Dendritic cell treated with granulocyte-macrophage colony-stimulating factor and Interleukin-4, amounts not matched to agents 40 ng/mL and 50 ng/mL, for 4 days (primary cell): ENCODE measurements around the gene SCOC.

Experiments
- H3K27ac Mint-ChIP-seq: one replicate; pipeline ENCODE4 v1.8.0; 2022; ENCODE audit warnings: mild to moderate bottlenecking, mixed read lengths
- H3K27me3 Mint-ChIP-seq: one replicate; pipeline ENCODE4 v1.8.0; 2022; ENCODE audit warnings: mild to moderate bottlenecking, mixed read lengths
- H3K36me3 Mint-ChIP-seq: one replicate; pipeline ENCODE4 v1.8.0; 2022; ENCODE audit warnings: low read depth, mixed read lengths
- H3K4me1 Mint-ChIP-seq: one replicate; pipeline ENCODE4 v1.8.0; 2022; ENCODE audit warnings: low read depth, mixed read lengths
- H3K4me3 Mint-ChIP-seq: one replicate; pipeline ENCODE4 v1.8.0; 2022; ENCODE audit warnings: mild to moderate bottlenecking, moderate library complexity, mixed read lengths
- H3K9me3 Mint-ChIP-seq: one replicate; pipeline ENCODE4 v1.8.0; 2022; ENCODE audit warnings: mixed read lengths
- intact Hi-C: fragments of 100-400 bp; cut with micrococcal nuclease; formaldehyde crosslinking; loops from one replicate; pipeline ENCODE4 v1.15.0; 2022

The SCOC gene

DNA sequence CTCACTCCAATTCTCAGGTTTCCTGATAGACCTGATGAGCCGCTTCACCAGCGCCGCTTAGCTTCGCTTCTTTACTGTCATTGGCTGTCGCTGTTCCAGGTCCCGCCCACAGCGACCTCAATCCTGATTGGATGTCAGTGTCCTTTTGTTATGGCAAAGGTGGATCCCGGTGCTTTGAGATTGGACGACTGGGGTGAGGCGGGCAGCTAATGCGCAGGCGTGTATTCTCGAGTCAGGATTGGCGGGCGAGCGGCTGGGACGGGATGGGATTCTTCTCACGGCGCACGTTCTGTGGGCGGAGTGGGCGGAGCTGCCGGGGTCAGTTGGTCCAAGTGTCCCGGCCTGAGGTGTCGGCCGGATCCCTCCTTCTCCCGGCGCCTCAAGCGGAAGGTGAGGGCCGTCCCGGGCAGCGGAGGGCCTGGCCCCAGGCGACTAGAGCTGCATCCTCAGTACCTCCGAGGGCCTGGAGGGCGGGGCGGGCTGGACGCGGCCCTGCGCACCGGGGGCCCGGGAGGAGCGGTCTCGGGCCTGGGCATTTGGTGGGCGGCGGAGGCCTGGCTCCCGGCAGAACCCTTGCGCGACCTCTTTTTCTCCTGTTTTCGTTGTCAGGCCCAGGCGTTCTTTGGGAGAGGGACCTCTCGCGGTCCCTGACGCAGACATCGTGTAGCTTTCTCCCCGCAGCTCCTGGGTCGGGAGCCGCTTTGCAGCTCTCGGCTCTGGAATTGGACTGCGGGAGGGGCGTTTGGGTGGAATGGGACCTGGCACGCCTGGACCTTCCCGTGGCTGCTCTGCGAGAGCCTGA lies at the start of gene SCOC:
Gene SCOC (plus strand): TSS at position 319 of the 802 bp plus-strand sequence. CDS start 5,525 bp downstream, outside the sequence.
- no peaks in the 10 kb centered on the region for H3K27me3 Mint-ChIP-seq
- peaks cover 30% of the 10 kb centered on the region for H3K4me1 Mint-ChIP-seq
- H3K9me3 Mint-ChIP-seq: no peaks in the 10 kb centered on the region
- no peak within 1 kb of the TSS for H3K4me3 Mint-ChIP-seq
- H3K27ac Mint-ChIP-seq: no peak within 1 kb of the TSS
- intact Hi-C loops: loop anchor here (1.0 kb wide), 1 partner anchor 151 kb away; the partner anchor contains the start of gene ELMOD2
- H3K36me3 Mint-ChIP-seq: no peaks in the 10 kb centered on the region

GRCh38 chr4:140326395-140326993 lies 47.0 kb upstream of the SCOC start:
- peaks cover 2% of the 10 kb centered on the region for H3K27me3 Mint-ChIP-seq
- no peak overlapping the region for H3K27ac Mint-ChIP-seq
- H3K36me3 Mint-ChIP-seq: no peaks in the 10 kb centered on the region
- intact Hi-C loops: loop anchor here (10.0 kb wide), 1 partner anchor 312 kb away; no protein-coding TSS in a partner anchor
- peaks cover 9% of the 10 kb centered on the region for H3K4me1 Mint-ChIP-seq
- no peak overlapping the region for H3K4me3 Mint-ChIP-seq
- no peaks in the 10 kb centered on the region for H3K9me3 Mint-ChIP-seq

- peaks cover 2% of the 10 kb centered on the region for H3K27me3 Mint-ChIP-seq
- no peaks in the 10 kb centered on the region for H3K9me3 Mint-ChIP-seq
- intact Hi-C loops: no loop called here
- no peak overlapping the region for H3K27ac Mint-ChIP-seq
- no peak overlapping the region for H3K4me3 Mint-ChIP-seq
- H3K36me3 Mint-ChIP-seq: no peaks in the 10 kb centered on the region
- H3K4me1 Mint-ChIP-seq: peaks cover 10% of the 10 kb centered on the region
These were observed 43.0 kb upstream of the SCOC start for GRCh38 chr4:140330311-140330900.

- Mint-ChIP-seq H3K4me1 (peaks cover 10% of the 10 kb centered on the region), H3K27me3 (peaks cover 2% of the 10 kb centered on the region), H3K27ac (no peak overlapping the region), H3K36me3 (no peaks in the 10 kb centered on the region), H3K9me3 (no peaks in the 10 kb centered on the region), H3K4me3 (peak overlapping the region; percentile 11)
- intact Hi-C loops: no loop called here
These were observed 42.2 kb upstream of the SCOC start for GRCh38 chr4:140331245-140331644.

GRCh38 chr4:140331876-140332275 lies 41.6 kb upstream of the SCOC start:
- Mint-ChIP-seq H3K4me1 (peaks cover 10% of the 10 kb centered on the region), H3K9me3 (no peaks in the 10 kb centered on the region), H3K36me3 (no peaks in the 10 kb centered on the region), H3K27ac (no peak overlapping the region), H3K27me3 (peaks cover 2% of the 10 kb centered on the region), H3K4me3 (no peak overlapping the region)
- intact Hi-C loops: no loop called here

DNA sequence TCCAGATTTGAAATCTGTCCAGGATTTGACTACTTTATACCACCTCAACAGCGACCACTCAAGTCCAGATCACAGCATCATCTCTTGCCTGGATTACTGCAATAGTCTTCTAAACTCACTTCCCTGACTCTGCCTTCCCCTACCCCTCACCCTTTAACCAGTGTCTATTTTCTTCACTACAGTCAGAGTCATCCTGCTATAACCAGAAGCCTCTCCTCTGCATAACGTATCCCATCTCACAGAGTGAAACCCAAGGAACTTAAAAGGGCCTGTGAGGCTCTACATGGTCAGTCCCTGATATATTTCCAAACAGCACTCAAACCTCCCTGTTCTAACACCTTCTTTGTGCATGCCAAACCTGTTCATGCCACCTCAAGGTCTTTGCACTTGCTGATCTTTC lies 40.7 kb upstream of the SCOC start:
- H3K27me3 Mint-ChIP-seq: peaks cover 2% of the 10 kb centered on the region
- peaks cover 10% of the 10 kb centered on the region for H3K4me1 Mint-ChIP-seq
- intact Hi-C loops: no loop called here
- no peaks in the 10 kb centered on the region for H3K36me3 Mint-ChIP-seq
- no peaks in the 10 kb centered on the region for H3K9me3 Mint-ChIP-seq
- no peak overlapping the region for H3K27ac Mint-ChIP-seq
- H3K4me3 Mint-ChIP-seq: no peak overlapping the region

DNA sequence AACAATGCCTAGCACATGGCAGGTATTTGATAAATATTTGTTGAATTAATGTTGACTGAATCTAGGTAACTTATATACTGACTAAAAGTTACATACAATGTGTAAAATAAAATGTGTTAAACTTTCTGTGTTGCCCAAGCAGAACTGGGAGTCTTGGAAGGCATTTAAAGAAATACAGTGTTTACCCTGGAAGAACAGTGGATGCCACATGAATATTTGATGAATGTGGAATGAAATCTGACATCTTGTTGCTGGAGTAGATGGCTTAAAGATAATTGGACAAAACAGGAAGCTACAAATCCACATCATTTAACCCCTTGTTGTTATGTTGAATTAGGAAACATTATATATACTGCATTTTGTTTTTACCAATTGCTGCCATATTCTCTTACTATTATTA lies 39.9 kb upstream of the SCOC start:
- no peaks in the 10 kb centered on the region for H3K9me3 Mint-ChIP-seq
- peaks cover 2% of the 10 kb centered on the region for H3K27me3 Mint-ChIP-seq
- H3K36me3 Mint-ChIP-seq: no peaks in the 10 kb centered on the region
- peaks cover 10% of the 10 kb centered on the region for H3K4me1 Mint-ChIP-seq
- no peak overlapping the region for H3K4me3 Mint-ChIP-seq
- H3K27ac Mint-ChIP-seq: no peak overlapping the region
- intact Hi-C loops: no loop called here

- Mint-ChIP-seq H3K27me3 (no peaks in the 10 kb centered on the region), H3K36me3 (no peaks in the 10 kb centered on the region), H3K27ac (no peak overlapping the region), H3K4me3 (no peak overlapping the region), H3K4me1 (peaks cover 10% of the 10 kb centered on the region), H3K9me3 (no peaks in the 10 kb centered on the region)
- intact Hi-C loops: no loop called here
These were observed 38.4 kb upstream of the SCOC start for GRCh38 chr4:140335076-140335475.

- H3K4me1 Mint-ChIP-seq: peaks cover 3% of the 10 kb centered on the region
- no peaks in the 10 kb centered on the region for H3K27me3 Mint-ChIP-seq
- H3K4me3 Mint-ChIP-seq: no peak overlapping the region
- H3K27ac Mint-ChIP-seq: no peak overlapping the region
- intact Hi-C loops: no loop called here
- no peaks in the 10 kb centered on the region for H3K9me3 Mint-ChIP-seq
- no peaks in the 10 kb centered on the region for H3K36me3 Mint-ChIP-seq
These were observed 36.7 kb upstream of the SCOC start for GRCh38 chr4:140336730-140337129.

DNA sequence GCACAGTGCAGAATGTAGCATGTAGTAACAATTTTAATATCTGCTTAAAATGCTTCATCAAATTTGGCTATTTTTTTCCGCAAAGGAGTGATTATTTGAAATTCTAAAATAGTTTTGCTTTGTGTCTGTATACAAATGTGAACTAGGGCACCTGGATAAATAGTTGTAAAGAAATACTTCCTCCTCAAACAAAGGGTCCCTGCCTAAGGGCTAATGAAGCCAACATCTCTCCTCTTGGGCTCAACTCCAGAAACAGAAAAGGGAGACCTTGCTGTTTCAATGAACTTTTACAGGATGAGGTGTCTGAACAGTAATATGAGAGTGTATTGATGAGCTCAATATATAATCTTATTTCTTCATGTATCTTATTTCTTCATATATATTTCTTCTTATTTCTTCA lies 30.8 kb upstream of the SCOC start:
- no peaks in the 10 kb centered on the region for H3K9me3 Mint-ChIP-seq
- intact Hi-C loops: no loop called here
- no peak overlapping the region for H3K4me3 Mint-ChIP-seq
- peaks cover 5% of the 10 kb centered on the region for H3K4me1 Mint-ChIP-seq
- no peaks in the 10 kb centered on the region for H3K36me3 Mint-ChIP-seq
- H3K27me3 Mint-ChIP-seq: peaks cover 4% of the 10 kb centered on the region
- H3K27ac Mint-ChIP-seq: no peak overlapping the region

GRCh38 chr4:140343303-140343702 lies 30.1 kb upstream of the SCOC start:
- H3K36me3 Mint-ChIP-seq: no peaks in the 10 kb centered on the region
- H3K27me3 Mint-ChIP-seq: peaks cover 4% of the 10 kb centered on the region
- intact Hi-C loops: no loop called here
- H3K9me3 Mint-ChIP-seq: no peaks in the 10 kb centered on the region
- no peak overlapping the region for H3K4me3 Mint-ChIP-seq
- peaks cover 5% of the 10 kb centered on the region for H3K4me1 Mint-ChIP-seq
- H3K27ac Mint-ChIP-seq: no peak overlapping the region

DNA sequence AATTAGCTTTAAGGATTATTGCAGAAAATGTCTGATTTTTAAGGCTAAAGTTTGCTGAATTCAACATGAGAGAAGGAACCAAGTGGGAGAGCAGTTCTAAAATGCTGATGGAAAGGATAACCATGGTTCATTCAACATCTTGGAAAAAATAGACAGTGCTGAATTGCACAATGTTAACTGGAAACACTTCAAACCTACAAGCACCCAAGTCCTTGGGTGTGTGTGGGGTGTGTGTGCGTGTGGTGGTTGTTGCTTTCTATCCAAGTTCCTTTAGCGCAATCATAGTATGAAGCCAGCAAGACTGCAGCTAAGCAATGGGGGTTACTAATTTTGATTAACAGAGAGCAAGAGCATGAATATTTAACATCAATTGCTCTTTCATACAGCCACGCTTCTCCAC lies 29.3 kb upstream of the SCOC start:
- H3K9me3 Mint-ChIP-seq: no peaks in the 10 kb centered on the region
- intact Hi-C loops: no loop called here
- H3K36me3 Mint-ChIP-seq: no peaks in the 10 kb centered on the region
- H3K27me3 Mint-ChIP-seq: peaks cover 4% of the 10 kb centered on the region
- H3K4me3 Mint-ChIP-seq: no peak overlapping the region
- no peak overlapping the region for H3K27ac Mint-ChIP-seq
- H3K4me1 Mint-ChIP-seq: peaks cover 5% of the 10 kb centered on the region

DNA sequence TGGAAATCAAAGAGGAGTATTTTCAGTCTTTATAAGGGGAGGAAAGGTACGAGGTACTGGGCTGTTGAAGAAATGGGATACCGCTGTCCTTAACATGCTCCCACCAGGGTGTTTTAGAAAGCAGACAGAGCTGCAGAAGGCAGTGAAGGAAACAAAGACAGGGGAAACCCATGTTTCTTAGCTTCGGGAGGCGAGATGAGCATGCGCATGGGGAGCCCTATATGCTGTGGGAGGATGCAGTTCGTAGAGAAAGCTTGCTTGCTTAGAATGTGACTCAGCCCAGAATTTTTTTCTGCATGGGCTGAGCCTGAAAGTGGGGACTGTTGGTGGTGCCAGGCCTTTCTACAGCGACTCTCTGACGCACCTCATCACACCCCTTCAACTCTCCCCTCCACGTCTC lies 28.8 kb upstream of the SCOC start:
- no peak overlapping the region for H3K4me3 Mint-ChIP-seq
- H3K4me1 Mint-ChIP-seq: peaks cover 5% of the 10 kb centered on the region
- H3K27ac Mint-ChIP-seq: no peak overlapping the region
- H3K9me3 Mint-ChIP-seq: no peaks in the 10 kb centered on the region
- H3K27me3 Mint-ChIP-seq: peaks cover 4% of the 10 kb centered on the region
- intact Hi-C loops: no loop called here
- no peaks in the 10 kb centered on the region for H3K36me3 Mint-ChIP-seq

DNA sequence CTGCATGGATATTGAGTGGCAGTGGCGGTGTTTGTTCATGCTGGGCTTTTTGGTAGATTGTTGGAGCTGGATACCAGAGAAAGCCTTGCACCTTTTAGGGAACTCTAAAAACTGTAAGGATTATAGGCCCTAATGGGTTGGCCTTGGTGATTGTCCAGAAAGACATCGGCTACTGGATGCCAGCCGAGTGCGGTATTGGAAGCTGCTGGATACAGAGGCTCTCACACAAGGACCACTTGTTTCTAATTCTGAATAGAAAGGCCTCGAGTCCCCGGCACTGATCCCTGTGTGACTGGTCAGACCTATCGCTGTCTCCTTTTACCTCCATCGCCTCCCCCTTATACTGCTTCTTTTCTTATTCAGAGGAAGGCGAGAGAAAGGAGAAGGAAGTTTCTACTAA lies 27.3 kb upstream of the SCOC start:
- H3K4me3 Mint-ChIP-seq: no peak overlapping the region
- H3K27me3 Mint-ChIP-seq: peaks cover 6% of the 10 kb centered on the region
- no peak overlapping the region for H3K27ac Mint-ChIP-seq
- intact Hi-C loops: no loop called here
- peaks cover 5% of the 10 kb centered on the region for H3K4me1 Mint-ChIP-seq
- H3K9me3 Mint-ChIP-seq: no peaks in the 10 kb centered on the region
- H3K36me3 Mint-ChIP-seq: no peaks in the 10 kb centered on the region
